ENCODE measurements around the gene CAMK2N2.
A peak's percentile ranks its signal among the peaks of the same experiment; 100 is the strongest.

The CAMK2N2 gene

DNA sequence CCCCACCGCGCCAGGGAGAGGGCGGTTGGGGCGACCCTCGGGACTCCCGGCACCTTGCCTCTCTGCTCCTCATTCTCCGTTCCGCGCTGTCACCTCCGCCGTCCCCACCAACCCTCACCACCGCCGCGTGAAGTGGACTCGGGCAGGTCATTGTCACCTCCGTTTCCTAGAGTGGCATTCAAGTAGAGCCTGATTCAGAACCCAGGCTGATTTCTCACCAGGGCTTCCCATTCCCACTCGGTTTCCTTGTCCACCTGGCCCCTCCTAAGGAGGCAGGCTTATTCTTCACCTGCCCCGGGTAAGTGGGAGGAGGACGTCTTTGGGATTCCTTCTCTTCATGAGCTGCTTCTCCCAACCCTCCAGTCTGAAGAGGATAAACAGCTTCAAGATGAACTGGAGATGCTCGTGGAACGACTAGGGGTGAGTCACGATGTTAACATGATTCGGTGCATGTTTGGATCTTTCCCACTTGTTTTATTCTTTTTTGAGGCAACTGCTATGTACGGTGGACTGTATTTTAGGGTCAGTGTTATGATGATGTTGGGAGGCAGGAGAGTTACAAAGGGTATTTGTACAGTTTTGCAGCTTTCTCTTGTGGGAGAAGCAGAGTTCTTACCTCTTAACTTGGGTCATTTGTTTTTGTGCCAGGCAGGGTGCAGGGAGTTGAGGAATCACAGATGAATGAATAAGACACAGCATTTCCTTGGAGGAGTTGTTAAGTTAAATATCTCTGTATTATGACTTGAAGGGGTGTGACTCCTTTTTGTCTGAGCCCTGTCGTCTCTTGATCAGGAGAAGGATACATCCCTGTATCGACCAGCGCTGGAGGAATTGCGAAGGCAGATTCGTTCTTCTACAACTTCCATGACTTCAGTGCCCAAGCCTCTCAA, 38.4 kb upstream of the CAMK2N2 start:
- H3K4me3 ChIP-seq (ENCODE audit: low read length) = peak overlapping the region; percentile 92
- peaks cover 7% of the 10 kb centered on the region for H3F3A ChIP-seq (ENCODE audit: insufficient read depth, low read length)
- peaks cover 54% of the 10 kb centered on the region for H3K79me2 ChIP-seq (ENCODE audit: low read length)
- peak overlapping the region; percentile 3; the same call in 1 of the 2 replicates for H3K27ac ChIP-seq (ENCODE audit: low read length)
- H2AFZ ChIP-seq (ENCODE audit: low read length) = peak overlapping the region; percentile 37
- TF ChIP-seq, protein P1, sequence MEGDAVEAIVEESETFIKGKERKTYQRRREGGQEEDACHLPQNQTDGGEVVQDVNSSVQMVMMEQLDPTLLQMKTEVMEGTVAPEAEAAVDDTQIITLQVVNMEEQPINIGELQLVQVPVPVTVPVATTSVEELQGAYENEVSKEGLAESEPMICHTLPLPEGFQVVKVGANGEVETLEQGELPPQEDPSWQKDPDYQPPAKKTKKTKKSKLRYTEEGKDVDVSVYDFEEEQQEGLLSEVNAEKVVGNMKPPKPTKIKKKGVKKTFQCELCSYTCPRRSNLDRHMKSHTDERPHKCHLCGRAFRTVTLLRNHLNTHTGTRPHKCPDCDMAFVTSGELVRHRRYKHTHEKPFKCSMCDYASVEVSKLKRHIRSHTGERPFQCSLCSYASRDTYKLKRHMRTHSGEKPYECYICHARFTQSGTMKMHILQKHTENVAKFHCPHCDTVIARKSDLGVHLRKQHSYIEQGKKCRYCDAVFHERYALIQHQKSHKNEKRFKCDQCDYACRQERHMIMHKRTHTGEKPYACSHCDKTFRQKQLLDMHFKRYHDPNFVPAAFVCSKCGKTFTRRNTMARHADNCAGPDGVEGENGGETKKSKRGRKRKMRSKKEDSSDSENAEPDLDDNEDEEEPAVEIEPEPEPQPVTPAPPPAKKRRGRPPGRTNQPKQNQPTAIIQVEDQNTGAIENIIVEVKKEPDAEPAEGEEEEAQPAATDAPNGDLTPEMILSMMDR (IDR thresholded peaks at IDR 0.05; ENCODE audit: low read length) = no peak
- TF ChIP-seq EZH2 (optimal IDR thresholded peaks at IDR 0.05; ENCODE audit: low read depth, low read length) (no peak), EZH2phosphoT487 (IDR thresholded peaks at IDR 0.05; ENCODE audit: low read length) (no peak)
- H3K9ac ChIP-seq (ENCODE audit: low read length) = peak overlapping the region; percentile 74
- no peaks in the 10 kb centered on the region for H3K9me3 ChIP-seq (replicated peaks; ENCODE audit: insufficient read depth, low read length)
- no peaks in the 10 kb centered on the region for H3K9me2 ChIP-seq (replicated peaks; ENCODE audit: insufficient read depth, low read length)
- peak overlapping the region; percentile 96 for H3K4me2 ChIP-seq (ENCODE audit: low read depth, low read length)
- no peak for DNase-seq
- 0 out of 2 replicates have a peak, but pooled peaks cover 6% of the 10 kb centered on the region for H3K27me3 ChIP-seq (replicated peaks; ENCODE audit: insufficient read depth, low read length)
- peaks cover 36% of the 10 kb centered on the region for H3K36me3 ChIP-seq (replicated peaks; ENCODE audit: insufficient read depth, low read length)
- H3K4me1 ChIP-seq (ENCODE audit: low read length) = peaks cover 10% of the 10 kb centered on the region
- H4K20me1 ChIP-seq (ENCODE audit: insufficient read depth, low read length) = no peaks in the 10 kb centered on the region

DNA sequence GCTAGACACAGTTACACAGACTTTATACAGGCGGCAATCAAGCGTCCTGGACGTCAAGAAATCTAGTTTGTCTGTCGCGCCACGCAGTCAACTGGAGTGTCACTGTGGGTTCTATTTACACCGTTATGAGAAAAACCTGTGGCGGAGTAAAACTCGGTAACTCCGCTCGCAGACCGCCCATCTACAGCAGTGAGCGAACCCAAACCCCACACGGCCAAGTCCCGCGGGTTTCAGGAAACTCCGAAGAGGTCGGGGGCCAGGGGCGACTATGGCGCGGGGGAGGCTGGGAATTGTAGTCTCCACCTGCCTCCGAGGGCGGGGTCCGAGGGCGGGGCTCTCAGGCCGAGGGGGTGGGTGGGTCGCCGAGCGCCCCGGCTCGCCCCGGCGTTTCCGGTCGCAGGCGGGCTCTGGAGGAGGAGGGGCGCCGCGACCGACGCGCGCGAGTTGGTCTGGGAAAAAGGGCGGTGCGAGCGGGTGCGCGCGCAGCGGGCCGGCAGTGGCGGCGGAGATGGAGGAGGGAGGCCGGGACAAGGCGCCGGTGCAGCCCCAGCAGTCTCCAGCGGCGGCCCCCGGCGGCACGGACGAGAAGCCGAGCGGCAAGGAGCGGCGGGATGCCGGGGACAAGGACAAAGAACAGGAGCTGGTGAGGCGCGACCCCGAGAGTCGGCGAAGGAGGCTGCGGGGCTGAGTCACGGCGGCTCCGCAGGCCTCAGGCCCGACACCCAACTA, 37.6 kb upstream of the CAMK2N2 start, which contains the start of gene PSMD2:
TSS of gene PSMD2 (plus strand) at position 483 of the 729 bp plus-strand sequence. CDS start at position 509, 26 bp downstream.
- H4K20me1 ChIP-seq (ENCODE audit: insufficient read depth, low read length) = no peaks in the 10 kb centered on the region
- H3K4me2 ChIP-seq (ENCODE audit: low read depth, low read length) = peak within 1 kb of the TSS; percentile 96
- H3K9me2 ChIP-seq (replicated peaks; ENCODE audit: insufficient read depth, low read length) = no peaks in the 10 kb centered on the region
- peaks cover 7% of the 10 kb centered on the region; the same call in 1 of the 2 replicates for H3K27me3 ChIP-seq (replicated peaks; ENCODE audit: insufficient read depth, low read length)
- H3K9me3 ChIP-seq (replicated peaks; ENCODE audit: insufficient read depth, low read length) = no peaks in the 10 kb centered on the region
- H3K4me1 ChIP-seq (ENCODE audit: low read length) = peaks cover 10% of the 10 kb centered on the region
- TF ChIP-seq EZH2phosphoT487 (IDR thresholded peaks at IDR 0.05; ENCODE audit: low read length) = no peak
- TF ChIP-seq EZH2 (optimal IDR thresholded peaks at IDR 0.05; ENCODE audit: low read depth, low read length) = no peak
- TF ChIP-seq, protein P1 (IDR thresholded peaks at IDR 0.05; ENCODE audit: low read length) = no peak
- H3K4me3 ChIP-seq (ENCODE audit: low read length) = peak within 1 kb of the TSS; percentile 92
- peaks cover 48% of the 10 kb centered on the region for H3K79me2 ChIP-seq (ENCODE audit: low read length)
- peak within 1 kb of the TSS; percentile 74 for H3K9ac ChIP-seq (ENCODE audit: low read length)
- peaks cover 7% of the 10 kb centered on the region for H3F3A ChIP-seq (ENCODE audit: insufficient read depth, low read length)
- peak within 1 kb of the TSS; percentile 80 for H2AFZ ChIP-seq (ENCODE audit: low read length)
- DNase-seq = peak; percentile 99
- H3K27ac ChIP-seq (ENCODE audit: low read length) = peak within 1 kb of the TSS; percentile 21; the same call in 1 of the 2 replicates
- H3K36me3 ChIP-seq (replicated peaks; ENCODE audit: insufficient read depth, low read length) = peaks cover 27% of the 10 kb centered on the region

DNA sequence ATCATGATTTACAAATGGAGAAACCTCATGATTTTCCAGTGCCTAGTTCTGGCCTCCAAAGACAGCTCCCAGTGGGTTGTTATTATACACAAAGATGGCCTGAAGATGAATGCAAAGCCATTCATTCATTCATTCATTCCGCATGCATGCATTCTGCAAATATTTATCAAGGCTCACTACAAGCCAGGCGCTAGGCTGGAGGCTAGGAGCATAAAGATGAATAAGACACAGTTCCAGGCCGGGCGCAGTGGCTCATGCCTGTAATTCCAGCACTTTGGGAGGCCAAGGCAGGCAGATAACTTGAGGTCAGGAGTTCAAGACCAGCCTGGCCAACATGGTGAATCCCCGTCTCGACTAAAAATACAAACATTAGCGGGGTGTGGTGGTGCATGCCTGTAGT, 35.3 kb upstream of the CAMK2N2 start:
- Histone ChIP-seq H2AFZ (ENCODE audit: low read length) (no peak overlapping the region), H3K4me2 (ENCODE audit: low read depth, low read length) (no peak overlapping the region), H4K20me1 (ENCODE audit: insufficient read depth, low read length) (no peaks in the 10 kb centered on the region), H3K9me2 (replicated peaks; ENCODE audit: insufficient read depth, low read length) (no peaks in the 10 kb centered on the region), H3K9ac (ENCODE audit: low read length) (no peak overlapping the region), H3K36me3 (replicated peaks; ENCODE audit: insufficient read depth, low read length) (peaks cover 4% of the 10 kb centered on the region), H3K27ac (ENCODE audit: low read length) (no peak overlapping the region), H3F3A (ENCODE audit: insufficient read depth, low read length) (peaks cover 7% of the 10 kb centered on the region), H3K4me3 (ENCODE audit: low read length) (no peak overlapping the region), H3K79me2 (ENCODE audit: low read length) (peaks cover 26% of the 10 kb centered on the region), H3K4me1 (ENCODE audit: low read length) (peaks cover 10% of the 10 kb centered on the region), H3K27me3 (replicated peaks; ENCODE audit: insufficient read depth, low read length) (peaks cover 20% of the 10 kb centered on the region; the same call in 1 of the 2 replicates), H3K9me3 (replicated peaks; ENCODE audit: insufficient read depth, low read length) (no peaks in the 10 kb centered on the region)
- TF ChIP-seq EZH2phosphoT487 (IDR thresholded peaks at IDR 0.05; ENCODE audit: low read length) = no peak
- TF ChIP-seq, protein P1 (IDR thresholded peaks at IDR 0.05; ENCODE audit: low read length) = no peak
- TF ChIP-seq EZH2 (optimal IDR thresholded peaks at IDR 0.05; ENCODE audit: low read depth, low read length) = no peak
- DNase-seq = no peak

Data from MM.1S (cell line).